ENCODE measurements around the gene PTTG1IP.
A peak's percentile ranks its signal among the peaks of the same experiment; 100 is the strongest.
"Not testable (repeated sequence)": the region's sequence is repeated elsewhere in the genome, so short reads cannot be mapped to it uniquely, and the experiment has no call there.

PTTG1IP gene

GRCh38 chr21:44838951-44839350, 34.5 kb downstream of the PTTG1IP start:
- ATAC-seq (no peak), DNase-seq (no peak)
- Mint-ChIP-seq H3K4me3 (no peak overlapping the region), H3K27ac (no peak overlapping the region), H3K9me3 (no peaks in the 10 kb centered on the region), H3K27me3 (peaks cover 12% of the 10 kb centered on the region), H3K4me1 (no peaks in the 10 kb centered on the region)

- no peak overlapping the region for H3K4me3 Mint-ChIP-seq
- H3K4me1 Mint-ChIP-seq: no peaks in the 10 kb centered on the region
- DNase-seq (no peak), ATAC-seq (no peak)
- no peak overlapping the region for H3K27ac Mint-ChIP-seq
- H3K9me3 Mint-ChIP-seq: no peaks in the 10 kb centered on the region
- H3K27me3 Mint-ChIP-seq: peaks cover 12% of the 10 kb centered on the region
Measured at GRCh38 chr21:44838039-44838895, 35.2 kb downstream of the PTTG1IP start.

- Mint-ChIP-seq H3K4me1 (no peaks in the 10 kb centered on the region), H3K27ac (no peak overlapping the region), H3K9me3 (no peaks in the 10 kb centered on the region), H3K4me3 (no peak overlapping the region), H3K27me3 (peaks cover 8% of the 10 kb centered on the region)
- no peak for DNase-seq
- ATAC-seq: no peak
Measured at GRCh38 chr21:44837537-44837936, 36.0 kb downstream of the PTTG1IP start.

- peak overlapping the region; percentile 65 to 83 for H3K27ac Mint-ChIP-seq
- H3K27me3 Mint-ChIP-seq: peaks cover 1% of the 10 kb centered on the region
- ATAC-seq: peak; percentile 34
- H3K4me1 Mint-ChIP-seq: no peaks in the 10 kb centered on the region
- no peak overlapping the region for H3K4me3 Mint-ChIP-seq
- DNase-seq: no peak
- H3K9me3 Mint-ChIP-seq: no peaks in the 10 kb centered on the region
Measured at GRCh38 chr21:44836666-44837471, 36.6 kb downstream of the PTTG1IP start.

- DNase-seq: no peak
- H3K4me1 Mint-ChIP-seq: peaks cover 3% of the 10 kb centered on the region
- H3K27ac Mint-ChIP-seq: no peak overlapping the region
- ATAC-seq: peak; percentile 39
- no peaks in the 10 kb centered on the region for H3K9me3 Mint-ChIP-seq
- H3K27me3 Mint-ChIP-seq: no peaks in the 10 kb centered on the region
- no peak overlapping the region for H3K4me3 Mint-ChIP-seq
Measured at GRCh38 chr21:44836349-44836665, 37.2 kb downstream of the PTTG1IP start.

GRCh38 chr21:44835647-44835973, 37.9 kb downstream of the PTTG1IP start:
- no peak overlapping the region for H3K27ac Mint-ChIP-seq
- ATAC-seq: peak; percentile 13
- no peak for DNase-seq
- H3K4me3 Mint-ChIP-seq: no peak overlapping the region
- H3K27me3 Mint-ChIP-seq: no peaks in the 10 kb centered on the region
- H3K9me3 Mint-ChIP-seq: no peaks in the 10 kb centered on the region
- H3K4me1 Mint-ChIP-seq: peaks cover 10% of the 10 kb centered on the region

GRCh38 chr21:44834951-44835646, 38.4 kb downstream of the PTTG1IP start:
- ATAC-seq (no peak), DNase-seq (no peak)
- Mint-ChIP-seq H3K27ac (no peak overlapping the region), H3K4me1 (peaks cover 15% of the 10 kb centered on the region), H3K4me3 (no peak overlapping the region), H3K27me3 (no peaks in the 10 kb centered on the region), H3K9me3 (no peaks in the 10 kb centered on the region)

- H3K9me3 Mint-ChIP-seq: peaks cover 0 to 3% of the 10 kb centered on the region in 2 donors
- no peaks in the 10 kb centered on the region for H3K27me3 Mint-ChIP-seq
- no peak overlapping the region for H3K27ac Mint-ChIP-seq
- no peak for DNase-seq
- no peak overlapping the region for H3K4me3 Mint-ChIP-seq
- no peak for ATAC-seq
- peaks cover 22% of the 10 kb centered on the region for H3K4me1 Mint-ChIP-seq
Measured at GRCh38 chr21:44834231-44834950, 39.1 kb downstream of the PTTG1IP start.

GRCh38 chr21:44833663-44834062, 39.8 kb downstream of the PTTG1IP start:
- Mint-ChIP-seq H3K4me1 (peaks cover 25% of the 10 kb centered on the region), H3K9me3 (peaks cover 3 to 10% of the 10 kb centered on the region in 2 donors), H3K27me3 (no peaks in the 10 kb centered on the region), H3K27ac (no peak overlapping the region), H3K4me3 (no peak overlapping the region)
- DNase-seq (no peak), ATAC-seq (no peak)

- not testable (repeated sequence) for ATAC-seq, H3K4me3 Mint-ChIP-seq, DNase-seq, H3K27ac Mint-ChIP-seq, H3K27me3 Mint-ChIP-seq
- peaks cover 25% of the 10 kb centered on the region for H3K4me1 Mint-ChIP-seq
- H3K9me3 Mint-ChIP-seq: peaks cover 13 to 20% of the 10 kb centered on the region in 2 donors
Measured at GRCh38 chr21:44832516-44833255, 40.8 kb downstream of the PTTG1IP start.

GRCh38 chr21:44831227-44831860, 42.1 kb downstream of the PTTG1IP start:
- no peak for DNase-seq
- no peak for ATAC-seq
- H3K27ac Mint-ChIP-seq: peak overlapping the region in 1 of 2 donors; percentile 42
- H3K4me1 Mint-ChIP-seq: peaks cover 25% of the 10 kb centered on the region
- peaks cover 7% of the 10 kb centered on the region for H3K27me3 Mint-ChIP-seq
- H3K9me3 Mint-ChIP-seq: peaks cover 19 to 28% of the 10 kb centered on the region in 2 donors
- no peak overlapping the region for H3K4me3 Mint-ChIP-seq

GRCh38 chr21:44829507-44830092, 43.9 kb downstream of the PTTG1IP start:
- H3K4me3 Mint-ChIP-seq: no peak overlapping the region
- peaks cover 19 to 28% of the 10 kb centered on the region in 2 donors for H3K9me3 Mint-ChIP-seq
- H3K27me3 Mint-ChIP-seq: peaks cover 7% of the 10 kb centered on the region
- DNase-seq (no peak), ATAC-seq (peak; percentile 59)
- H3K27ac Mint-ChIP-seq: peak overlapping the region; percentile 19 to 69
- peaks cover 25% of the 10 kb centered on the region for H3K4me1 Mint-ChIP-seq

GRCh38 chr21:44828362-44829056, 45.0 kb downstream of the PTTG1IP start:
- H3K27me3 Mint-ChIP-seq: peaks cover 7% of the 10 kb centered on the region
- H3K27ac Mint-ChIP-seq: no peak overlapping the region
- peak overlapping the region in 1 of 2 donors; percentile 8 for H3K4me3 Mint-ChIP-seq
- ATAC-seq (no peak), DNase-seq (no peak)
- H3K4me1 Mint-ChIP-seq: peaks cover 25% of the 10 kb centered on the region
- H3K9me3 Mint-ChIP-seq: peaks cover 19 to 34% of the 10 kb centered on the region in 2 donors
